Astrocyte (in vitro differentiated cells and primary cell): ENCODE data around the gene HHIPL2. TPM values are rescaled to one million over a fixed set of nuclear protein-coding genes. Genes with fewer than 3 reads are reported as not detected.

Source experiments
- DNase-seq: peaks from one replicate; pipeline ENCODE4 v3.0.0-alpha.2; 2010; ENCODE audit warnings: low read depth
- FAIRE-seq: peaks from 2 replicates; lab custom pipeline; 2011; peaks lifted over from hg19 to GRCh38; lab: Jason Lieb, UNC
- H2AFZ ChIP-seq: 2 replicates; pipeline ENCODE4 v1.6.0; 2012; ENCODE audit warnings: low read depth, low read length, inconsistent platforms
- H3K27ac ChIP-seq: 2 replicates; pipeline ENCODE4 v1.5.1; 2011; ENCODE audit warnings: low read depth, low read length, inconsistent platforms
- H3K27me3 ChIP-seq: 2 replicates; pipeline ENCODE4 v1.6.0; 2011; ENCODE audit warnings: low read length, inconsistent platforms; ENCODE audit not compliant: insufficient read depth
- H3K36me3 ChIP-seq: 2 replicates; pipeline ENCODE4 v1.5.1; 2011; ENCODE audit warnings: low read length, inconsistent platforms; ENCODE audit not compliant: insufficient read depth
- H3K4me1 ChIP-seq: 2 replicates; pipeline ENCODE4 v1.5.1; 2011; ENCODE audit warnings: low read length, inconsistent platforms; ENCODE audit not compliant: insufficient read depth
- H3K4me2 ChIP-seq: 2 replicates; pipeline ENCODE4 v1.6.0; 2012; ENCODE audit warnings: low read length, inconsistent platforms
- H3K4me3 ChIP-seq: 2 replicates; pipeline ENCODE4 v1.5.1; 2011; ENCODE audit warnings: low read depth, mild to moderate bottlenecking, low read length, inconsistent platforms; ENCODE audit not compliant: insufficient read depth
- H3K79me2 ChIP-seq: 2 replicates; pipeline ENCODE4 v1.6.0; 2012; ENCODE audit warnings: mild to moderate bottlenecking, low read length, inconsistent platforms; ENCODE audit not compliant: insufficient read depth
- H3K9ac ChIP-seq: 2 replicates; pipeline ENCODE4 v1.6.0; 2012; ENCODE audit warnings: mild to moderate bottlenecking, low read length, inconsistent platforms
- H3K9me3 ChIP-seq: 2 replicates; pipeline ENCODE4 v1.5.1; 2012; ENCODE audit warnings: low read depth, mild to moderate bottlenecking, low read length, inconsistent platforms; ENCODE audit not compliant: insufficient read depth
- H4K20me1 ChIP-seq: 2 replicates; pipeline ENCODE4 v1.6.0; 2012; ENCODE audit warnings: low read length, inconsistent platforms; ENCODE audit not compliant: insufficient read depth
- H3K27ac Mint-ChIP-seq: one replicate; pipeline ENCODE4 v1.8.0; 2021; ENCODE audit warnings: mild to moderate bottlenecking, mixed read lengths; ENCODE audit not compliant: unreplicated experiment
- H3K27me3 Mint-ChIP-seq: one replicate; pipeline ENCODE4 v1.8.0; 2021; ENCODE audit warnings: low read depth, mixed read lengths; ENCODE audit not compliant: unreplicated experiment
- H3K36me3 Mint-ChIP-seq: one replicate; pipeline ENCODE4 v1.8.0; 2021; ENCODE audit warnings: low read depth, mixed read lengths; ENCODE audit not compliant: unreplicated experiment
- H3K4me1 Mint-ChIP-seq: one replicate; pipeline ENCODE4 v1.8.0; 2021; ENCODE audit warnings: low read depth, mixed read lengths; ENCODE audit not compliant: unreplicated experiment
- H3K4me3 Mint-ChIP-seq: one replicate; pipeline ENCODE4 v1.8.0; 2021; ENCODE audit warnings: mild to moderate bottlenecking, moderate library complexity, mixed read lengths; ENCODE audit not compliant: unreplicated experiment
- H3K9me3 Mint-ChIP-seq: one replicate; pipeline ENCODE4 v1.8.0; 2021; ENCODE audit warnings: mild to moderate bottlenecking, mixed read lengths; ENCODE audit not compliant: unreplicated experiment
- CTCF ChIP-seq: IDR thresholded peaks from 2 replicates; pipeline ENCODE4 v1.5.1; 2011; ENCODE audit warnings: low read depth, mild to moderate bottlenecking, inconsistent platforms, low read length, moderate library complexity; ENCODE audit not compliant: insufficient read depth
- EZH2 ChIP-seq: IDR thresholded peaks from 2 replicates; pipeline ENCODE4 v1.6.1; 2012; ENCODE audit warnings: mild to moderate bottlenecking, low read length, inconsistent platforms; ENCODE audit not compliant: insufficient read depth
- total RNA-seq: library from RNA; stranded (reverse); gene quantifications from 2 replicates; pipeline ENCODE4 v1.2.1, GENCODE V29; 2021

The HHIPL2 gene
- total RNA-seq, 1 donor from 2014 or later: 0.16 TPM

GRCh38 chr1:222592171-222592570 lies 44.3 kb upstream of the HHIPL2 start:
- Histone ChIP-seq H4K20me1 (no peaks in the 10 kb centered on the region), H3K79me2 (peaks cover 22% of the 10 kb centered on the region), H3K36me3 (peaks cover 2% of the 10 kb centered on the region), H3K4me2 (no peak overlapping the region), H3K27me3 (no peaks in the 10 kb centered on the region), H3K4me1 (peaks cover 14% of the 10 kb centered on the region), H3K9me3 (no peaks in the 10 kb centered on the region), H3K9ac (no peak overlapping the region), H2AFZ (no peak overlapping the region), H3K4me3 (no peak overlapping the region), H3K27ac (no peak overlapping the region)
- Mint-ChIP-seq H3K27ac (no peak overlapping the region), H3K27me3 (no peaks in the 10 kb centered on the region), H3K4me3 (no peak overlapping the region), H3K36me3 (peaks cover 3% of the 10 kb centered on the region), H3K9me3 (peaks cover 6% of the 10 kb centered on the region), H3K4me1 (peaks cover 20% of the 10 kb centered on the region)
- no peak for TF ChIP-seq CTCF
- TF ChIP-seq EZH2: no peak
- FAIRE-seq: no peak
- no peak for DNase-seq

- Histone ChIP-seq H3K4me3 (peak within 1 kb of the TSS; percentile 98), H3K27ac (peak within 1 kb of the TSS; percentile 53), H3K9me3 (no peaks in the 10 kb centered on the region), H3K4me2 (peak within 1 kb of the TSS; percentile 92), H4K20me1 (no peaks in the 10 kb centered on the region), H3K9ac (peak within 1 kb of the TSS; percentile 88), H2AFZ (peak within 1 kb of the TSS; percentile 94), H3K27me3 (no peaks in the 10 kb centered on the region), H3K36me3 (peaks cover 9% of the 10 kb centered on the region), H3K79me2 (peaks cover 41% of the 10 kb centered on the region), H3K4me1 (peaks cover 14% of the 10 kb centered on the region)
- DNase-seq (peak; percentile 76), FAIRE-seq (no peak)
- Mint-ChIP-seq H3K4me1 (peaks cover 20% of the 10 kb centered on the region), H3K36me3 (no peaks in the 10 kb centered on the region), H3K27ac (peak within 1 kb of the TSS; percentile 81), H3K4me3 (peak within 1 kb of the TSS; percentile 94), H3K27me3 (no peaks in the 10 kb centered on the region), H3K9me3 (no peaks in the 10 kb centered on the region)
- TF ChIP-seq CTCF (no peak), EZH2 (no peak)
Measured at GRCh38 chr1:222589462-222590302, 41.8 kb upstream of the HHIPL2 start, which contains the start of gene TAF1A. Gene TAF1A, minus strand, starts transcription at chr1:222589933.

- Histone ChIP-seq H2AFZ (no peak overlapping the region), H3K79me2 (peaks cover 45% of the 10 kb centered on the region), H3K36me3 (peaks cover 15% of the 10 kb centered on the region), H3K9me3 (no peaks in the 10 kb centered on the region), H3K4me1 (peaks cover 14% of the 10 kb centered on the region), H3K27ac (no peak overlapping the region), H3K4me3 (no peak overlapping the region), H3K4me2 (peak overlapping the region; percentile 92), H3K27me3 (no peaks in the 10 kb centered on the region), H3K9ac (no peak overlapping the region), H4K20me1 (no peaks in the 10 kb centered on the region)
- H3K36me3 Mint-ChIP-seq: peaks cover 2% of the 10 kb centered on the region
- no peak overlapping the region for H3K4me3 Mint-ChIP-seq
- FAIRE-seq (no peak), DNase-seq (no peak)
- TF ChIP-seq EZH2: no peak
- no peak for TF ChIP-seq CTCF
- H3K4me1 Mint-ChIP-seq: peaks cover 20% of the 10 kb centered on the region
- no peak overlapping the region for H3K27ac Mint-ChIP-seq
- H3K27me3 Mint-ChIP-seq: no peaks in the 10 kb centered on the region
- H3K9me3 Mint-ChIP-seq: no peaks in the 10 kb centered on the region
Measured at GRCh38 chr1:222588135-222588534, 40.2 kb upstream of the HHIPL2 start.
